T-helper 9 cell (primary cell): Measurements from ENCODE around the gene PPP1R9A.

Source experiments
- DNase-seq: peaks from one replicate; pipeline ENCODE4 v3.0.0-alpha.2; 2020

Gene PPP1R9A

DNA sequence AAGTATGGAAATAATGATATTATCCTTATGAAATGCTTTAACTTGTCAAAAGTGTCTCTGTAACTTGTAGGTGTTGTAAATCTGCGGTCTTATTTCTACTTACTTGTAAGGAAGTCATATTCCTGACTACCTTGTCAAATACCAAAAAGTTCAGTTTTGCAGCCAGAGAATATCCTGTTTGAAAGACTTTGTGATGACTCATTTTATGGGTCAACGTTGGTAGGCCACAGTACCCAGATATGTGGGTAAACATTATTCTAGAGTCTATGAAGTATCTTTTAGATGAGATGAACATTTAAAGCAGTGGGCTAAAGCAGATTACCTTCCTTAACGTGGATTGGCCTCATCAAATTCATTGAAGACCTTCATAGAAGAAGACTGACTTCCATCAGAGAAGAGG, 195.3 kb downstream of the PPP1R9A start:
- DNase-seq, result no peak

DNA sequence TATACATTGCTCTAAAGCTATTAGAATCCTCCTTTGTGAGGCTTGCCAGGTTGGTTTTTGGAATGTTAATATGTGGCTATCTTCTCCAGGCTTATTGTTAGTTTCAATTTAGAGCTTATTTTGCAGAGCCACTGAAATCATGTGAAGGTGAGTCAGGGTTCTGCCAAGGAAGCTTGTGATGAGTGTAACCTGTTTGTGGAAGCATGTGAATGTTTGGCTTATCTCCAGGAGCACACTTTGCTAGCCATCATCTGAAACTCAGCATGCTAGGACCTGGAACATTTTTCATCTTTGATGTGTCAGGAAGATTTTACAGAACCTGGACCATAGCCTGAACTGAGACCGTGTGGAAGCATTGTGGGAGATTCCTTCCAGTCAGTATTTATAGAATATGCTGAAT, 197.3 kb downstream of the PPP1R9A start:
- DNase-seq, result no peak

- DNase-seq, result no peak
Observed at GRCh38 chr7:95105627-95106026, 198.2 kb downstream of the PPP1R9A start.

GRCh38 chr7:95106401-95106800, 199.0 kb downstream of the PPP1R9A start:
- DNase-seq, result no peak

- no peak for DNase-seq
Observed at GRCh38 chr7:95110707-95111106, 203.3 kb downstream of the PPP1R9A start.

GRCh38 chr7:95113590-95113989, 206.2 kb downstream of the PPP1R9A start:
- DNase-seq, result no peak

GRCh38 chr7:95126053-95126709, 218.8 kb downstream of the PPP1R9A start:
- no peak for DNase-seq

DNA sequence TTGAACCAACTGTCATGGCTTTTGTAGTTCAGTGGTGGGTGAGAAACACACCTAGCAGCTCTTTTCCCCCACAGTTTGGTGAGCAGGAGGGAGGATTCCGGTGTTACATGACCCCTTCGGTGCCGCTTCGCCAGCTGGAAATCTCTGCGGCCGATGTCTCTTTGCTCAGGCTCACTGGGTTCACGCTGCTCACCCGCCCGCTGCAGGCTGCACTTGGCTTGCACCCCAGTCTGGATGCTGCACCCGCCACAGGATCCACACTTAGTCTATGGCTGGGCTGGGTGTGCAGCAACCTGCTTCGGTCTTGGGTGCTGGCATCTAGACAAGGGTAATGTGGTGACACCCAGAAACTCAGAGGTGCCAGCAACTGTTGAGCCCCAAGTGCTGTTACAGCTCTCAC, 225.1 kb downstream of the PPP1R9A start:
- DNase-seq, result no peak

GRCh38 chr7:95139922-95140321, 232.5 kb downstream of the PPP1R9A start:
- DNase-seq, result no peak

DNA sequence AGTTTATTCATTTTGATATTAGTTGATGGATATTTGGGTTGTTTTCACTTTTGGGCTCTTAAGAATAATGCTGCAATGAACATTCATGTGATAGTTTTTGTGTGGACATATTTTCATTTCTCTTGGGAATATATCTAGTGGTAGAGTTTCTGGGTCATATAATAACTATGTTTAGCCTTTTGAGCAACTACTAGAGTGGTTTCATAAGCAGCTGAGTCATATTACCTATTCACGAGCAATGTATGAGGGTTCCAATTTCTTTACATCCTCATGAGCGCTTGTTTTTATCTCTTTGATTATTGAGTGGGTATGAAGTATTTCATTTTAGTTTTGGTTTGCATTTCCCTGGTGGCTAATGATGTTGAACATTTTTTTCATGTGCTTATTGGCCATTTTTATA, 234.4 kb downstream of the PPP1R9A start:
- DNase-seq, result no peak

DNA sequence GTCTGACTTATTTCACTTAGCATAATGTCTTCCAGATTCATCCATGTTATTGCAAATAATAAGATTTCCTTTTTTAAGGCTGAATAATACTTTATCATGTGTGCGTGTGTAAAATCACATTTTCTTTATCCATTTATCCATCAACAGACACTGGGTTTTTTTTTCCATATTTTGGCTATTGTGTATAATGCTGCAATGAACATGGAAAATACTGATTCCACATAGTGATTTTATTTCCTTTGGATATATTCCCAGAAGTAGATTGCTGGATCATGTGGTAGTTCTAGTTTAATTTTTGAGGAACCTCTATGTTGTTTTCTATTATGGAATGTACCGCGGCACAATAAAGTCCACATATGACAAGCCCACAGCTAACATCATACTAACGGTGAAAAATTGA, 236.9 kb downstream of the PPP1R9A start:
- no peak for DNase-seq

DNA sequence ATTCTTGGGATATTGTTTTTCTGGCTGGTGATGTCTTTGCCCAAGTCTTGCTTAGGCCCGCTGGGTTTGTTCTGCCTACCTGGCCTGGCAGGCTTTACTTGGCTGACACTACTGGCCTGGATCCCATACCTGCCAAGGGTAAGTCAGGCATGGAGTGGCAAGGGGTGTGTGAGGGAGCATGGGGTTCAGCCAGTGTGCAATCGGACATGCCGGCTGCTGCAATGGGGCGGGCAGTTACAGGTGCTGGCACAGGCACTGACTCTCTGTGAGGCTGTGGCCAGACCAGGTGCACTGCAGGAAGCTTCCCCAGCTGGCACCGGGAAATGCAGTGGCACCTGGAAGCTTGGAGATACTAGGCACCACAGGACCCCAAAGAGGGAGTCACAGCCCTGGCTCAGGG, 248.6 kb downstream of the PPP1R9A start:
- no peak for DNase-seq

- no peak for DNase-seq
Observed at GRCh38 chr7:95157381-95157780, 250.0 kb downstream of the PPP1R9A start.

- no peak for DNase-seq
Observed at GRCh38 chr7:95169678-95170077, 262.3 kb downstream of the PPP1R9A start.

DNA sequence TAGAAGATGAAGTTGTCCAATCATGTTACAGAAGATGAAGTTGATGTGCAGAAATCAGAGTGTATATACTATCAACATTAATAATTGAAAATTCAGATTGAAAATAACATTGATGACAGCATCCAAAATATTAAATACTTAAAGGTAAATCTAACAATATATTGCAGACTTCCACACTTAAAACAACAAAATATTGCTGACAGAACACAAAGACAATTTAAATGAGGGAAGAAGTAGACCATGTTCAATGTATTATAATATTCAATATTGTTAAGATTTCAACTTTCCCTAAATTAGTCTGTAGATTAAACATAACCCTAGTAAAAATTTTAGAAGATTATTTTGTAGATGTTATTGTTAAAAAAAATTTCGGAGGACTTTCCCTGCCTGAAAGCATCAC, 265.0 kb downstream of the PPP1R9A start:
- DNase-seq, result no peak

DNA sequence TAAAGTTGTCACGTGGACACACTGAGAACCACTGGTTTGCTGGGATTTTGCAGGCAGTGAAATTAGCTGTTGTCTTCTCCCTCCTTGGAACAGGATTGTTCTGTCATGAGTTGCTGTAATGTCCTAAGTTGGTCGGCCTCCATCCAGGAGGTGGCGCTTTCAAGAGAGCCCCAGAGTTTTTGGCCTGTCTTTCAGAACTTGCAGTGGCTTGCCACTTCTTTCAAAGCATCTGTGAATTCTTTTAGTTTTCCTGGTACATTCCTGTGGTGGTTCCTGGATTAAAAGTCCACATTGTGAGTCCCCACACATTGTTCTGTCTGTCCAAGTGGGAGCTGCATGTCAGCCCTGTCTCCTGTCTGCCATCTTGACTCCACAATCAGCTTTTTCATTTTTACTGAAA, 283.1 kb downstream of the PPP1R9A start:
- no peak for DNase-seq

GRCh38 chr7:95191795-95192194, 284.4 kb downstream of the PPP1R9A start:
- DNase-seq, result no peak

- no peak for DNase-seq
Observed at GRCh38 chr7:95198863-95199262, 291.5 kb downstream of the PPP1R9A start.

DNA sequence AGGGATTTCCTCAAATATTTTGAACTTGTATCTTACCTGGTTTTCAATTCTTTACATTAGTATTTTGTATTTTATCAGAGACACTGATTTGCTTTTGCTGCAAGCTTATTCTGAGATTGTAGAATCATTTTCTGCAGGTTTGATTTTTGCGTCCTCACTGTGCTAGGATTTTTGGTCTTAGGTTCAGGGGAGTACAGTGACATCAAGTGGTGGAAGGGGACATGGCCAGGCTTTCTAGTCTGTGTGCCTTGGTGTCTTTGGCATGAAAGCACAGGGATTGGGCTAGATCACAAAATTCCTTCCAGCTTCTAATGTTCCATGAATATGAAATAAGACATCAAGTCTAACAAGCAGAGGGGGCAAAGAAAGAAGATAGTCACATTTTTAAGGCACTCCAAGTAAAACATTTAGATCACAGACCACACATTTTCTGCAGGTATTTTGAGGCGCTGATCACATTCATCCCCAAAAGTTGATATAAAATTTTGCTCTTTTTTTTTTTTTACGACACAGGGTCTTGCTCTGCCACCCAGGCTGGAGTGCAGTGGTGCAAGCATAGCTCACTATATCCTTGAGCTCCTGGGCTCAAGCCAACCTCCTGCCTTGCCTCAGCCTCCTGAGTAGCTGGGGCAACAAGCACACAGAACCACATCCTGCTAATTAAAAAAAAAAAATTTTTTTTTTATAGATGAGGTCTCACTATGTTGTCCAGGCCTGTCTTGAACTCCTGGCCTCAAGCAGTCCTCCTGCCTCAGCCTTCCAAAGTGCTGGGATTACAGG, 292.6 kb downstream of the PPP1R9A start:
- no peak for DNase-seq

- DNase-seq, result no peak
Observed at GRCh38 chr7:95200741-95201140, 293.3 kb downstream of the PPP1R9A start.

GRCh38 chr7:95201727-95202126, 294.3 kb downstream of the PPP1R9A start:
- DNase-seq, result no peak

DNA sequence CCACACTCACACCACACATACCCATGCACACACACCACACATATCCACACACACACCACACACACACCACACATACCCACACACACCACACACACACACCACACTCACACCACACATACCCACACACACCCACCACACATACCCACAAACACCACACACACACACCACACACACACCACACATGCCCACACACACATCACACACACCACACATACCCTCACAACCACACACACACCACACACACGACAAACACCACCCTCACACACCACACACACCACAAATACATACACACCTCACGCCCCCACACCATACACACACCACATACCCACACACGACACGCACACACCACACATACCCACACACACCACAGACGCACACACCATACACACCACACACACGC, 297.2 kb downstream of the PPP1R9A start:
- DNase-seq, result no peak

- no peak for DNase-seq
Observed at GRCh38 chr7:95205665-95206225, 298.4 kb downstream of the PPP1R9A start.

DNA sequence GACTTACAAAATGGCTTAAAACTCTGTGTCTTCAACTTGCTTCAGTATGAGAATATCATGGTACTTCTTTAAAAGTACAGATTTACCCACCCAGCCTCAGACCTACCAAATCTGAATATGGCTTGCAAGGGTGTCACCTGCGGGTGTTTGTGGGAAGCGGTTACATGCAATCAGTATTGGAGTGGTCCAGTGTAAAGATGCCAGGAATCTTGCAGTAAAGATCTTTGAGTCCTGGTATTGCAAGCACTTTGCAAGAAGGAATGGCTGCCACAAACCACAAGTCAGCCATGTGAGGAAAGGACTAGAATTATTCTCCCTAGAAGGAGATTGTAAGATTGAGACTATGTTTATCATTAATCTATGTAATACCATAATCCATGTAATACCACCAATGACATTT, 301.9 kb downstream of the PPP1R9A start:
- DNase-seq, result no peak
